HG03097 (cell line): ENCODE results near the gene USP47.
A peak's percentile ranks its signal among the peaks of the same experiment; 100 is the strongest.

ENCODE experiments used
- ATAC-seq: cut with Tn5 transposase; IDR thresholded peaks from one replicate; pipeline ENCODE4 v1.9.1; 2021; ENCODE audit not compliant: unreplicated experiment, low FRiP score

USP47 gene

DNA sequence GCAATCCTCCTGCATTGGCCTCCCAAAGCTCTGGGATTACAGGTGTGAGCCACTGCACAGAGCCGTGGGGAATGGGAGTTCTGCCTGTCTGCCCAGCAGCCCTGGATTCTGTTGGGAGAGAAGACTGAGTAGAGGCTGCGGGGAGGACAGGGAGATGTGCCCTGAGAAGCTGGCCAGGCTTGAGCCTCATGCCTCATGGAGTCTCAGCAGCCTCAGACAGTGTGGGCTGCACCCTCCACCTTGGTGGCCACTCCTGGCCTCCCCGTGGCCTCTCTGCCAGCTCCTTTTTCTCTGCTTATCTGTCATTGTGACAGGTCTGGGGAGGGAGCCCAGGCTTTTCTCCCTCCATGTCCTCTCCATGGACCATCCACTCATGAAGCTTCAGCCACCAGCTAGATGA lies 123.4 kb downstream of the USP47 start:
- ATAC-seq = no peak

DNA sequence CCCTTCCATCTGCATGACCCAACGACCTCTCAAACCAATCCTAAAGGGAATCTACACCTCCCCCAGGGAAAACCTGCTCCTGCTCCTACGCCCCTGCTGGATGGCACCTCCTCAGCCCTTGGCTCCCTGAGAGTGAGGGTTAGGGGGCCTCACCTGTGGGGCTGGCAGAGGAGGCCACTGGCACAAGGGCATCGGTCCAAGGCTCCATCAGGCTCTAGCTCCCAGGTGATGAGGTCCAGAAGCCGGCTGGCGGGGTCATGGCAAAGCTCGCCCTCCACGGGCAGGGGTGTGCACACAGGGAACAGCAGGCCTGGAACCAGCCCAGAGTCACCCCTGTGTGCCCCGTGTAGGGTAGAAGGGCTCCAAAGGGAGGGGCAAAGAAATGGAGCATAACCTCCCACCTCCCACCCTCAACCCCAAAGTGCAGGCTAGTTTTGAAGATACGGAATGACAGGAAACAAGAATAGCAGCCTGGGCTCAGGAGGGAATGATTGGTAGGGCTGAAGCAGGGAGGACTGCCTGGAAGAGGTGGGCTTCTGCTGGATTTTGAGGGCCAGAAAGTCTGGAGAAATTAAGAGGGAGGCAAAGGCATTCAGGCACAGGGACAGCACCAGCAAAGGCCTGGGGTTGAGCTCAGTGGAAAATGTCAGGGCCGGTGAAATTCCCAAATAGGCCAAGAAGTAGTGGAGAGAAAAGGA lies 124.0 kb downstream of the USP47 start:
- no peak for ATAC-seq

DNA sequence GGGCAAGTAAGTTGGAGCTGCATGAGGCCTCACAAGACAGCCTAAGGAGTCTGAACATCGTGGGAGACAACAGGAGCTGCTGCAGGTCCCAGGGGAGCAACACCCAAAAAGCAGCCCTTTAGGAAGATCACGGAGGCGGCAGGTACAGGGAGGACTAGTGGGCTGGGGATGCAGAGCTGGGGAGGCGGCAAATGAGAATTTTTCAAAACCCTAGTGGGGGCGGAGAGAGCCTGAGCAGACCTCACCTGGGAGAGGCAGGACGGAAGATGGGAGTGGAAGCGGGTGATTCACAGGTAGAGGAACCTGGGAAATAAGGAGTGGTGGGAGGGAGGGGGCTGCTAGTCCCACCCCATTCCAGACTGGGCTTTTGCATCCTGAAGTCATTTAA lies 124.6 kb downstream of the USP47 start:
- no peak for ATAC-seq

DNA sequence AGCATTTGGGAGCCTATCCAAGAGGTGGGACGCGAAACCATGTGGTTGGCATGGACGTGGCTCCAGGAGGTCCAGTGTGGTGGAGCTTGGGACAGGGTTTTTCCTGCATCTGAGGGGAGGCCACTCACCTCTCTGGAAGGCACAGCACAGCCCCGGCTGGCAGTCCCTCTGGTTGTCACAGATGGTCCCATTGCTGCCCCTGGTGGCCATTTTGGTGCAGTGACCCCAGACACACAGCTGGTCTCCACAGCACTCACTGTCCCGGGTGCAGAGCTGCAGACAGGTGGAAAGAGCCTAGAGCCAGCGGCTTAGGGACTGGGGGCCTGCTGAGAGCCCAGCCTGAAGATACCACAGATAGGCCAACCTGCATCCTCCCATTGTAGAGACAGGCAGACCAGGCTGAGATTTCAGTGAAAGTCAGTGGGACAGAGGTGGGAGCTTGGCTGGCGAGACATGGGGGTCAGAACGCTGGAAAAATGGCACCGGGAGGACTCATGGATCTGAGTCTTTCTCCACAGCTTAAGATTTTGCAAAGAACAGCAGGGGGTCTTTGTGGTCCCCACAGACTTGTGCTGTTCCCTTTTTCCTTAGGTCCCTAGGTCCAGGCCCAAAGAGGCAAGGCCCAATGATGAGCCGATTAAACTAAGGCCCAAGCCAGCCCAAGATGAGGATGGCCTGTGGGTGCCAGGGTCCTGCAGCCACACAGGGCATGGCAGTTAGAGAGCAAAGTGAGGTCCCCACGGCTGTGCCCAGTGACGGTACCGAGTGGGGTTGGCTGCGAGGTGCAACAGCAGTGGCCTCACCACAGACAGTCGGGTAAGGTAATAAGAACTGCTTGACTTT lies 125.3 kb downstream of the USP47 start:
- ATAC-seq = peak; percentile 77

DNA sequence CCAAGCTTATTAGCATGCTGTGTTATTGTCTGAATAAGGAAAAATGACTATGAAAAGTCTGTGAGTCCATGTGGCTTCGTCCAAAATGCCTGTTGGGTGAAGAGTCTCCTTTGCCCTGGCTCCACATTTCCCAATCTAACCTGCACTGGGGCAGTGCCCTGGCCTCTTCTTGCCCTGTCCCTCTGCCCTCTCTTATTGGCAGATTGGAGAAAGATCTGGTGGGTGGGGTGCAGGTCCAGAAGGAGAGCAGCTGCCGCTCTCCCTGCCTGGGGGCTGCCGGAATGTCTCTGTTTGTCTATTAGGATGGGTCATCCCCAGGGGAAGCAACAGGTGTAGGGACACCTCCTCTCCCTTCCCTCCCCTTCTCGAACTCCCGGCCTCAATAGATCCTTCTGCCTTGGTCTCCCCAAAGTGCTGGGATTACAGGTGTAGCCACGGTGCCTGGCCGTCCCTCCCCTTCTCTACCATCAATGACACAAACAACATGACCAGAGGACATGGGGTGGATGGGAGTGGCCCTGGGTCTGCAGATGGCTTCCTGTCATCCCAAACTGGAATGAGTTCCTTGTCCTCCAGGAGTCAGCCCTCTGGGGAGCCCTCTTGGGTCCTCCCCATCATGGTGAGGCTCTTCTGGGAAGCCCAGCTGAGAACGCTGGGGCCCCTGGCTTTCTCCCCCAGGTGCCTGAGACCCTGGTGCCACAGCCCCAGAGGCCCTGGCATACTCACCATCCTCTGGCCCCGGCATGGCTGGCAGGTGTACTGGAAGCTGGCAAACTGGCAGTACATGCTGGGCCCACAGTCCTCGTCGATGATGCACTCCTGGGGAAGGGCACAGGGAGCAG lies 126.1 kb downstream of the USP47 start:
- no peak for ATAC-seq

DNA sequence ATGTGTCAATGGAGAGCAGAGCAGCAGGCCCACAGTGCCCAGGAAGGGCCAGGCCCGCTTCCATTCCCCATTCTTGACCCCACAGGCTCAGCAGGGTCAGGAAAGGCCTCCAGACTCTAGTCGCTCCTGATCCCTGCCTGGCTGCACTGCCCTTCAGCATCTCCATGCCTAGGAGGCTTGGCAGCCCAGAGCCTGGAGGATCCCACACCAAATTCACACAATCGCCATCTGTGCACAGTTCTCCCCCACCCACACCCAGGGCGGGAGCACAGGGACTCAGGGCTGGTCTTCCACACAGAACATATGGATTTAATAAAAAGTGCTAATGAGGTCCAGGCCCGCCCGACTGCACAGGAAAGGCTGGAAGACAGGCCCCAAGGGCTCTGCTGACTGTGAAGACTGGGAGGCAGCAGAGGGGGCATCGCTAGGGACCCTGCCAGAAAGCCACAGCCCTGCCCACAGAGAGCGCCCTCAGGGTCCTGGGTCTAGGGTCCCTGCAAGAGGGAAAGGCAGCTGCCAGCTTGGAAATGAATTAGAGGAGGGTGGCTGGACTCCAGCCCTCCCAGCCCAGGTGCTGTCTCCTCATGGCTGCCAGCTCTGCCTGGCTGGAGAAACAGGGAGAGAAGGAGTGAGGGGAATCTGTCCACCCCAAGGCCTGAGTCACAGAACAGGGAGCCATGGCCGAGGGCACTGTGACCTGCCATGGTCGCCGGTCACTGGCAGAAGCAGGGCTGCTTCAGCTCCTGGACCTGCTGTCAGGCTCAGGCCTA lies 126.9 kb downstream of the USP47 start:
- no peak for ATAC-seq

DNA sequence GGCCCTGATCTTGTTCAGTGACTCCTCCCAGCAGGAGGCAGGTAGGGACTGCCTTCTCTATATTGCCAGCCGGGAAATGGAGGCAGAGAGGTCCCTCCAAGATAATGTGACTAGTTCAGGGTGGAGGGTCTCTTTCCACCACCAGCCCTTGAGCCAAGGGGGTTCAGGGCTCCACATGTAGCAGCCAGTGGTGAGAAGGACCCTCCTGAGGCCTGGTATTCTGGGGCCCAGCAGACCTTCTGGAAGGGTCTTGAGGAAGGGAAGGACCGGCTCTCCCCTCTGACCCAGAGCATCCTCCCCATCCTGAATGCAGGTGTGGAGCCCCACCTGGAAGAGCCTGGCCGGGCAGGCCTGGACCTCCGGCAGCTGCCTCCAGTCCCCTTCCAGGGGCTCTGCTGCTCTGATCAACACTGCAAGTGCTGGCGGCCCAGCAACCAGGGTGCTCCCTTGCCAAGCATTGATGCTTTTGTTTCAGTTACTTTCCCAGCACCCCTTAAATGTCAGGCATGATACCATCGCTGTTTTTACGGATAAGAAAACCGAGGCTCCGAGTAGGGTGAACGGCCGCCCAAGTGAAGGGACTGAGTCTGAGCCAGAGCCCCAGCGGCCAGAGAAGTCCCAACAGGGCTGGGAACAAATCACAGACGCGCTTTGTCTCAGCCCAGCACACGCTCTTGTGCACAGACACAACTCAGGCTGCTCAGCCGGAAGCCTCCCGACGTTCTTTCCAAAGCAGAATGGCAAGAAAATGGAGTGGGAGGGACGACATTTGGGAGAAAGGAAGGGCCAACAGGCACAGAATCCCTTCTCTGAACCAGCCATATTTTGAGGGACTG lies 127.8 kb downstream of the USP47 start:
- ATAC-seq = no peak

DNA sequence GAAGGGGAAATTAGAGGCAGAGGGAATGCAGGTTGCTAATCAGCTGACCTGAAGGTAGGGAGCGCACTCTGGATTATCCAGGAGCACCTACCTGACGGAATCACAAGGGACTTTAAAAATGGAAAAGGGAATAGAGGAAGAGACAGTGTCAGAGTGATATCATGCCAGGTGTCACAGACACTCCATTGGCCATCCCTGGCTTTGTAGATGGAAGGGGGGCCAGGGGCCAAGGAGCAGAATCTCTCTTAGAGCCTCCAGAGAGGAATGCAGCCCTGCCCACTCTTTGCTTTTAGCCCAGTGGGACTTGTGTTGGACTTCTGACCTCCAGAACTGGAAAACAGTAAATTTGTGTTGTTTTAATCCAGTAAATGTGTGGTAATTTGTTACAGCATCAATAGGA lies 128.8 kb downstream of the USP47 start:
- no peak for ATAC-seq

DNA sequence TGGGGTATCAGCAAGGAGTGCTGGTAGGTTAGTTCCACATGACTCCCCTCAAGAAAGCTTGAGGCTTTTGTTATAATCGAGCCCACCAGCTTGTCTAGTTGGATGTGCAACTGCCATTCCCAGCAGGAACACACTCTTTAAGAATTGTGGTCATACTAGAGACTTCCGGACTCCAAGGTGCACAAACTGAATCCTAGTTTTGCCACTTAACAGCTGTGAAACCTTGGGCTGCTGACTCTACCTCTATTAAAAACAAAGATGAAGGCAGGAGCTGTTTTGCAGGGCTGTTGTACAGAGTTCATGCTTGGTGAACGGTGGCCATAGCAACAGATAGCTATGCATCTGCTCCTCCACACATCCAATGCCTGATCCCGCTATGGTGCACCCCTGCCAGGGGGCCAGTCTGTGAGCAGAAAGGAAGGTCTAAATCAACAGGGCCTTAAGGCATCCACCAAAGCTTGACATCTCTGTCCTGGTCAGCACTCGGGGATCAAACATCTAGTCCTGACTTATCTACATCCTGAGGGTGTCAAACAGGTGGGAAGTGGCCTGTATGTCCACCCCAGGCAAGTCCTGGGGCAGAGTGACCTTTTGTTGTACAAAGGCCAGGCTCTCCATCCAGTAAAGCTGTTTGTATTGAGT lies 130.3 kb downstream of the USP47 start:
- no peak for ATAC-seq

DNA sequence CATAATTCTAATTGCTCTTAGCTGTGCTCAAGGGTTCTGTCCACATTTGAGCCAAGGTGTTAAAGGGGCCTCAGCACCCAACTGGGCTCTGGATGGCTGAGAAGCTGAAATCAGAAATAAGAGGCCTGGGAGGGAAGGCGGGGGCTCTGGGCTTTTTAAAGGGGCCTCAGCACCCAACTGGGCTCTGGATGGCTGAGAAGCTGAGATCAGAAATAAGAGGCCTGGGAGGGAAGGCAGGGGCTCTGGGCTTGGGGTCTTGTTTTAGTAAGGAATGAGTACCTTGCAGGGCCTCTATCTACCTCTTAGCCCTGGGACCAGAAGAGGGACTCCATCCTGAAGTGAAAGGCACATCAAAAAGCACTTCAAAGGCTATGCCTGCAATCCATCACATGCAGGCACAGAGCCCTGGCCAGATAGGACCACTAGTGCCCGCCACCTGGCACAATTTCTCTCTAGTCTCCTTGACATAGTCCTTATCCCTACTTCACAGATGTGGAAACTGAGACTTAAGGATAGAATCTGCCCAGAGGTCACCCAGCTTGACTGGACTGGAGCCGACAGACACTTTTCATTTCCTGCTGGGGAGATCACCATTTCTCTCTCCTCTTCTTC lies 131.1 kb downstream of the USP47 start:
- no peak for ATAC-seq

DNA sequence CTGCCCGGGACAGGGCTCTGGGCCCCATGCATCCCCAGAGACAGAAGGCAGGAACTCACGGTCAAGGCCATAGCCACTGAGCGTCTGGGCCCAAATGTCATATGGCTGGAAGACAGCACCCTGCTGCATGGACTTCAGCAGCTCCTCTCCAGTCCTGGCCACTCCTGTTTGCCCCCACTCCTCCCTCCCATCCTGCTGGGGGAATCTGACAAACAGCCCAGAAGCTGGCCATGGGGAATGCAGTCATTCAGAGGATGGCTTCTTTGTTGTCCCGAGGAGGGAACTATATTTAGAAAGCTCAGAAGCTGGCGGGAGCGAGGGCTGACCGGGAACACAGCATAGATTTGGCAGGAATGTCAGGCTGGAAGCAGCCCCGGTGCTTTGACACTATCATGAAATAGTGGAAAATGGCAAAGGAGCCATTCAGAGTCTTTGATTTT lies 131.6 kb downstream of the USP47 start:
- ATAC-seq = no peak

DNA sequence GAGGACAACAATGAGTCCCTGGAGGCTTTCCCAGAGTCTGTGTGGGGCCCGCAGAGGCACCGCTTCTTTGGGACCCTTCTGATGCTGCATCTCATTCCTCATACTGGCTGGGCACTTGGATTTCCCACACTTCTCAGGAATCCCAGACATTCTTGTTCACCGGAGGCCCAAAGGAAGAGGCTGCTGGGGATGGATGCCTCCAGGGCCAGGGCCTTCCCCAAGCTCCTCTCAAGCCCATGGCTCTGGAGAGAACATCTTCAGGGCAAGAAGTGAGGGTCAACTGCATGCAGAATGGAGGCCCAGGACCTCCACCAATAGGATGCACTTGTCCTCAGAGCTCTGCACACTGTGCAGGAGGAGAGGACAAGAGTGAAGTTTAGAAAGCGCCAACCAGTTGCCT lies 132.1 kb downstream of the USP47 start:
- ATAC-seq = no peak

DNA sequence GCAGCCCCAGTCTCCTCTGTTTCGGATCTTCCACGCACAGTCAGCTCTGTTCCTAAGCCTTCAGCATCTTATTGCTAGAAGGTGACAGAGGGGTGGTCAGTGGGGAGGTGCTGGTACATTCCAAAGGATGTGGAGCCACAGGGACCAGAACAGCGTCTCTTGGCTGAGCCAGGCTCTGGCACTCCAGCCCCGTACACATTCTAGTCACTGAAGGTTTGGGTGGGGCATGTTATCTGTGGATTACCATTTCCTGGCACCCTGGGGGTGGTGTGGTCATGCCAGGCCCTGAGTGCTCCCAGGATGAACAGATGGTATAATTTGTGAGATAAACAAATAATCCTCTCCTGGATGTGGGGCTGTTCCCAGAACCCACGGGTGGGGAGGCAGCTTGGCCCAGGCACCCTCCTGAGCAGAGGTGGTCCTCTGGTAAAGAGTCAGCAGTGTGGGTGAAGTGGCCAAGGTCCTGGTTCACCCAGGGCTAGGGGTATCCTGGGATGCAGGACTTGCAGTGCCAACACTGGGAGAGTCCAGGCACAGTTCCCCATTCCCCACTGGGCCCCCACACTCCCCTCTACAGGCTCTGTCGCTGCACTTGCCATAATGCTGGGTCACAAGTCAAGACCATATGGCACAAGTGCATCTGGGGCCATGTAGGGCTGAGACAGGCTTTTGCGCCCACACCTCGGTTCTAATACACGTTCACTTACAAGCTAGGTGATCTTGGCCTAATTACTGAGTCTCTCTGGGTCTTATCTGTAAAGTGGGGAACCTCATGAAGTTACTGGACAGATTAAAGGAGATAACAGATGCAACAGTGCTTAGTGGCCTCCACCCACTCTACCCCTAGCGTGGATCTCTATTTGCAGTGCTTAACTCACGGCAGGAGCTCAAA lies 133.7 kb downstream of the USP47 start:
- no peak for ATAC-seq

DNA sequence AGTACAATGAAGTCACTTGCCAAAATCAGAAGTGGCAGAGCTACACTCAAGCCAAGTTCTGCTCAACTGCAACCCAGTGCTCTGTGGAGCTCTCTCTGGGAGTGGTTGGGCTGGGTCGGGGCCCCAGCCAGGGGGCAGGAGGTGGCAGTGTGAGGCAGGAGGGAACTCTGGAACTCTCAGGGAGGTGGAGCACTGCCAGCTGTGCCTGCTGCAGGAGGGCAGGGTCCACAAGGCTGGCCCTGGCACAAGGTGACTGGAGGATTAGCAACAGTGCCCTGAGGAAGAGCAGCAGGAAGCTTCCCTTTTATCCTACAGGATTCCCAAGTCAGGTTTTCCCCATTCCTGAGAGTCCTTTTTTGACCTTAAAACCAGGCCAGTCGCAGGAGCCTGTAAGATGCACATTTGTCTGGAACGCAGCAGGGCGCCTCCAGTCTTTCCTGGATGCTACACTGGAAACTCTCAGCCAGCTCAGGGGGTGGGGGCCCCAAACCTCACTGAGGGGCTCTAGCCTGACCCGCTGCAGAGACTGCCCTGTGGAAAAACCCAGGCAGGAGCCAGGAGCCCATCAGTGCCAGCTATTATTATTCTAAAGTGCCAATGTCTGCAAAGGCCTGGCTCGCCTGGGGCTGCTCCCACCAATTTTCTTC lies 134.8 kb downstream of the USP47 start:
- ATAC-seq = no peak

DNA sequence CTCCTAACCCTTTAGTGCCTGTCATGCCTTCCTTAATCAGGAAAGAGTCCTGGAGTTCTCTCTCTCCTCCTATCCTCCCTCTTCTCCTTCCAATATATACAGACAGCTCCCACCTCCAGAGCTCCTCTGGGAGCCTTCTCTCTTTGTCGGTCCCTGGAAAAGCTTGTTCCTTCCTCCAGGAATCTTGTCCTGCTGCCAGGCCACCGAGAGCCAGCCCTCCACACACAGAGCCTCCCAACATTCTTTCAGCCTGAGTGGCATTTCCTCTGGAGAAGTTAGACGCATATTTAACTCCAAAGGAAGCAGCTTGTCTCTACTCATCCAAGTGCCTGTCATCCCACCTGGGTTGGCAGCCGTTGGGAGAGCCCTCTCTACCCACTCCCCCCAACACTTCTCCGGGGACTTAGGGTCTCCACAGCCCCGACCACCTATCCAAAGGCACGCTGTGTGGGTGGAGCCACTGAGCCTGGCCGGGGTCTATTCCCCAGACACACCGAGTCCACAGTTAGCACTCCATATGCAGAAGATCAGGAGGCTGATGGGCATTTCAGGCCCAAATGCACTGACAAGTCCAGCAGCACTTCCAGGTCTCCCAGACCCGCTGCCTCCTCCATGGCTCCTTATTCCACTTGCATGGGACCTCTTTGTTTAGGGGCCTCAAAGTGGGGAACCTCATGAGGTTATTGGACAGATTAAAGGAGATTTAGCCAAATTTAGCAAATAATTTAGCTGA lies 135.6 kb downstream of the USP47 start:
- ATAC-seq = no peak

DNA sequence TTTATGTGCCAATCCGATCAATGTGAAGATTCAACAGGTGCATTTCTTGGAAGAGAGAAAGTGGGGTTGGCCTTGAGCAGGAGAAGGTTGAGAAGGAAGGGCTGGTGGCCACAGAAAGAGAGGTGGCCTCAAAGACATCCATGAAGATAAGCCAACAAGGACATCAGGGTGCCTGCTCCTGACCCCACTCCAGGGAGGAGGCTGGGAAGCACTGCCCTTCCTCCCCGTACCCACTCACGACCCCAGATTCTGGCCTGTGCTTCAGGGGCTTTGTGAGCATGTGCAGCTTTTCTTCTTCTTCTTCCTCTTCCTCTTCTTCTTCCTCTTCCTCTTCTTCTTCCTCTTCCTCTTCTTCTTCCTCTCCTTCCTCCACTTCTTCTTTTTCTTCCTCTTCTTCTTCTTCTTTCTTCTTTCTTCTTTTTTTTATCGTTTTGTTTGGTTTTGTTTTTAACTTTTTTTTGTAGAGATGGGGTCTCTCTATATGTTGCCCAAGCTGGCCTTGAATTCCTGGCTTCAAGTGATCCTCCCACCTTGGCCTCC lies 136.4 kb downstream of the USP47 start:
- ATAC-seq = no peak
